ENCODE results near the gene NOL3. TPM values are rescaled to one million over a fixed set of nuclear protein-coding genes. Genes with fewer than 3 reads are reported as not detected.

The NOL3 gene
- total RNA-seq, 1 experiment from 2014 or later, result 8.5 TPM

GRCh38 chr16:67162506-67163163 is 7.7 kb upstream of the NOL3 start:
- ChIA-PET POLR2A (interaction anchor here (0.8 kb wide), 1 partner anchor 11 kb away, joined by 3 read pairs; no protein-coding TSS in a partner anchor), CTCF (interaction anchor here (1.1 to 15.6 kb wide), 10 partner anchors 6 to 209 kb away, joined by 3 to 386 read pairs (median 11); partner anchors contain the start of genes B3GNT9, CES3, ELMO3 and FBXL8)
- H3K27me3 Mint-ChIP-seq (ENCODE audit: low read depth), result peaks cover 99% of the 10 kb centered on the region
- no peak for DNase-seq (ENCODE audit: low spot score)
- TF ChIP-seq ATF3 (CRISPR knock-in tag; conservative IDR thresholded peaks at IDR 0.05), result no peak
- 0 out of 2 replicates have a peak, but pooled peaks have one; percentile 3 for TF ChIP-seq ESRRA (CRISPR knock-in tag; IDR thresholded peaks at IDR 0.05; ENCODE audit: borderline replicate concordance)
- TF ChIP-seq MYBL2 (CRISPR knock-in tag; IDR thresholded peaks at IDR 0.05), result no peak
- TF ChIP-seq PRDM15 (CRISPR knock-in tag; IDR thresholded peaks at IDR 0.05), result peak; percentile 14; the same call in 1 of the 2 replicates
- TF ChIP-seq ARID4B (CRISPR knock-in tag; IDR thresholded peaks at IDR 0.05; ENCODE audit: borderline replicate concordance), result peak; percentile 62; the same call in 1 of the 2 replicates
- TF ChIP-seq, protein P1, sequence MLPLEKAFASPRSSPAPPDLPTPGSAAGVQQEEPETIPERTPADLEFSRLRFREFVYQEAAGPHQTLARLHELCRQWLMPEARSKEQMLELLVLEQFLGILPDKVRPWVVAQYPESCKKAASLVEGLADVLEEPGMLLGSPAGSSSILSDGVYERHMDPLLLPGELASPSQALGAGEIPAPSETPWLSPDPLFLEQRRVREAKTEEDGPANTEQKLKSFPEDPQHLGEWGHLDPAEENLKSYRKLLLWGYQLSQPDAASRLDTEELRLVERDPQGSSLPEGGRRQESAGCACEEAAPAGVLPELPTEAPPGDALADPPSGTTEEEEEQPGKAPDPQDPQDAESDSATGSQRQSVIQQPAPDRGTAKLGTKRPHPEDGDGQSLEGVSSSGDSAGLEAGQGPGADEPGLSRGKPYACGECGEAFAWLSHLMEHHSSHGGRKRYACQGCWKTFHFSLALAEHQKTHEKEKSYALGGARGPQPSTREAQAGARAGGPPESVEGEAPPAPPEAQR (CRISPR knock-in tag; IDR thresholded peaks at IDR 0.05), result no peak
- no peak for ATAC-seq
- H3K4me1 Mint-ChIP-seq, result peaks cover 40% of the 10 kb centered on the region
- H3K4me3 Mint-ChIP-seq, result peak overlapping the region; percentile 58
- no peak overlapping the region for H3K27ac Mint-ChIP-seq
- H3K9me3 Mint-ChIP-seq, result no peaks in the 10 kb centered on the region
- peaks cover 2% of the 10 kb centered on the region; the same call in 1 of the 2 replicates for H3K36me3 Mint-ChIP-seq

DNA sequence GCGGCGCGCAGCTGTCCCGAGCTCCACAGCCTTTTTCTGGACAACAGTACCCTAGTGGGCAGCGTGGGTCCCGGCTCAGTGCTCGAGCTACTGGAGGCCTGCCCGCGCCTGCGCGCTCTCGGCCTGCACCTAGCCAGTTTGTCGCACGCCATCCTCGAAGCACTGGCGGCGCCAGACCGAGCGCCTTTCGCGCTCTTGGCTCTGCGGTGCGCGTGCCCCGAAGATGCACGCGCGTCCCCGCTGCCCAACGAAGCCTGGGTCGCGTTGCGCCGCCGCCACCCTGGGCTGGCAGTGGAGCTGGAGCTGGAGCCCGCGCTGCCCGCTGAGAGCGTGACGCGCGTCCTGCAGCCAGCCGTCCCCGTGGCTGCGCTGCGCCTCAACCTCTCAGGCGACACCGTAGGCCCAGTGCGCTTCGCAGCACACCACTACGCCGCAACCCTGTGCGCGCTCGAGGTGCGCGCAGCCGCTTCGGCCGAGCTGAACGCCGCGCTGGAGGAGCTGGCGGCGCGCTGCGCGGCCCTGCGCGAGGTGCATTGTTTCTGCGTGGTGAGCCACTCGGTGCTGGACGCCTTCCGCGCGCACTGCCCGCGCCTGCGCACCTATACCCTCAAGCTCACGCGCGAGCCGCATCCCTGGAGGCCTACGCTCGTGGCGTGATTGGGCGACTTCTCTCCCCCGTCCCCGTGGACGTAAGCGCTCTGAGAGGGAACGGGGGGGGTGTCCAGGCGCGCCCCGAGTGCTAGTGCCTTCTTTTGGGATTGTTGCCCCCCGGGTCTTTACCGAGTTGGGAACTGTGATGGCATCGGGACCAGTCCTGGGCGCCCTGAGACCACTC is 7.0 kb upstream of the NOL3 start:
- H3K9me3 Mint-ChIP-seq, result no peaks in the 10 kb centered on the region
- peak; percentile 56 for DNase-seq (ENCODE audit: low spot score)
- H3K4me1 Mint-ChIP-seq, result peaks cover 42% of the 10 kb centered on the region
- no peak overlapping the region for H3K27ac Mint-ChIP-seq
- ATAC-seq, result peak; percentile 5
- peaks cover 99% of the 10 kb centered on the region for H3K27me3 Mint-ChIP-seq (ENCODE audit: low read depth)
- CTCF ChIA-PET, result interaction anchor here (0.9 to 15.6 kb wide), 10 partner anchors 6 to 202 kb away, joined by 3 to 386 read pairs (median 11); partner anchors contain the start of genes B3GNT9, CES3, ELMO3 and FBXL8
- POLR2A ChIA-PET, result interaction anchor here (0.8 kb wide), 1 partner anchor 11 kb away, joined by 3 read pairs; no protein-coding TSS in a partner anchor
- peaks cover 2% of the 10 kb centered on the region; the same call in 1 of the 2 replicates for H3K36me3 Mint-ChIP-seq
- H3K4me3 Mint-ChIP-seq, result peak overlapping the region; percentile 58
- TF ChIP-seq EMX1 (CRISPR knock-in tag; IDR thresholded peaks at IDR 0.05), result no peak
- TF ChIP-seq TP53 (CRISPR knock-in tag; IDR thresholded peaks at IDR 0.05), result no peak; the same call in 1 of the 2 replicates
- TF ChIP-seq, protein P2, sequence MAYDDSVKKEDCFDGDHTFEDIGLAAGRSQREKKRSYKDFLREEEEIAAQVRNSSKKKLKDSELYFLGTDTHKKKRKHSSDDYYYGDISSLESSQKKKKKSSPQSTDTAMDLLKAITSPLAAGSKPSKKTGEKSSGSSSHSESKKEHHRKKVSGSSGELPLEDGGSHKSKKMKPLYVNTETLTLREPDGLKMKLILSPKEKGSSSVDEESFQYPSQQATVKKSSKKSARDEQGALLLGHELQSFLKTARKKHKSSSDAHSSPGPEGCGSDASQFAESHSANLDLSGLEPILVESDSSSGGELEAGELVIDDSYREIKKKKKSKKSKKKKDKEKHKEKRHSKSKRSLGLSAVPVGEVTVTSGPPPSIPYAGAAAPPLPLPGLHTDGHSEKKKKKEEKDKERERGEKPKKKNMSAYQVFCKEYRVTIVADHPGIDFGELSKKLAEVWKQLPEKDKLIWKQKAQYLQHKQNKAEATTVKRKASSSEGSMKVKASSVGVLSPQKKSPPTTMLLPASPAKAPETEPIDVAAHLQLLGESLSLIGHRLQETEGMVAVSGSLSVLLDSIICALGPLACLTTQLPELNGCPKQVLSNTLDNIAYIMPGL (CRISPR knock-in tag; IDR thresholded peaks at IDR 0.05), result peak; percentile 60; the same call in 1 of the 2 replicates
- TF ChIP-seq GTF2I (CRISPR knock-in tag; conservative IDR thresholded peaks at IDR 0.05), result no peak
- TF ChIP-seq NR1H2 (CRISPR knock-in tag; IDR thresholded peaks at IDR 0.05), result no peak
- no peak for TF ChIP-seq ZNF396 (CRISPR knock-in tag; IDR thresholded peaks at IDR 0.05; ENCODE audit: borderline replicate concordance)
- TF ChIP-seq CREM (CRISPR knock-in tag; IDR thresholded peaks at IDR 0.05), result 0 out of 2 replicates have a peak, but pooled peaks have one; percentile 48
- TF ChIP-seq, protein P3, sequence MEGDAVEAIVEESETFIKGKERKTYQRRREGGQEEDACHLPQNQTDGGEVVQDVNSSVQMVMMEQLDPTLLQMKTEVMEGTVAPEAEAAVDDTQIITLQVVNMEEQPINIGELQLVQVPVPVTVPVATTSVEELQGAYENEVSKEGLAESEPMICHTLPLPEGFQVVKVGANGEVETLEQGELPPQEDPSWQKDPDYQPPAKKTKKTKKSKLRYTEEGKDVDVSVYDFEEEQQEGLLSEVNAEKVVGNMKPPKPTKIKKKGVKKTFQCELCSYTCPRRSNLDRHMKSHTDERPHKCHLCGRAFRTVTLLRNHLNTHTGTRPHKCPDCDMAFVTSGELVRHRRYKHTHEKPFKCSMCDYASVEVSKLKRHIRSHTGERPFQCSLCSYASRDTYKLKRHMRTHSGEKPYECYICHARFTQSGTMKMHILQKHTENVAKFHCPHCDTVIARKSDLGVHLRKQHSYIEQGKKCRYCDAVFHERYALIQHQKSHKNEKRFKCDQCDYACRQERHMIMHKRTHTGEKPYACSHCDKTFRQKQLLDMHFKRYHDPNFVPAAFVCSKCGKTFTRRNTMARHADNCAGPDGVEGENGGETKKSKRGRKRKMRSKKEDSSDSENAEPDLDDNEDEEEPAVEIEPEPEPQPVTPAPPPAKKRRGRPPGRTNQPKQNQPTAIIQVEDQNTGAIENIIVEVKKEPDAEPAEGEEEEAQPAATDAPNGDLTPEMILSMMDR (IDR thresholded peaks at IDR 0.05), result no peak
- TF ChIP-seq, protein P4, sequence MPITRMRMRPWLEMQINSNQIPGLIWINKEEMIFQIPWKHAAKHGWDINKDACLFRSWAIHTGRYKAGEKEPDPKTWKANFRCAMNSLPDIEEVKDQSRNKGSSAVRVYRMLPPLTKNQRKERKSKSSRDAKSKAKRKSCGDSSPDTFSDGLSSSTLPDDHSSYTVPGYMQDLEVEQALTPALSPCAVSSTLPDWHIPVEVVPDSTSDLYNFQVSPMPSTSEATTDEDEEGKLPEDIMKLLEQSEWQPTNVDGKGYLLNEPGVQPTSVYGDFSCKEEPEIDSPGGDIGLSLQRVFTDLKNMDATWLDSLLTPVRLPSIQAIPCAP (CRISPR knock-in tag; IDR thresholded peaks at IDR 0.05), result no peak
- peak; percentile 64 for TF ChIP-seq MYBL2 (CRISPR knock-in tag; IDR thresholded peaks at IDR 0.05)
- TF ChIP-seq SMAD3 (CRISPR knock-in tag; IDR thresholded peaks at IDR 0.05; ENCODE audit: borderline replicate concordance), result no peak; the same call in 1 of the 2 replicates
